IMR-90 (cell line): ENCODE measurements around the gene LSMEM2. TPM values are rescaled to one million over a fixed set of nuclear protein-coding genes. Genes with fewer than 3 reads are reported as not detected.

Experiments used
- ATAC-seq: fragments of 200-7000 bp; cut with Tn5 transposase; 2 replicates; pipeline ENCODE4 v1.9.1; 2020; ENCODE audit warnings: low read depth, mild to moderate bottlenecking, moderate library complexity
- BruUV-seq: library from RNA; stranded (reverse); fragments of 400-500 nt; replicated peaks from 2 replicates; lab custom pipeline; 2021; lab: Mats Ljungman, UMichigan
- CTCF ChIA-PET: fragments of 300-600 bp; formaldehyde crosslinking; extraction: SDS; loops from one replicate; lab custom pipeline; 2021; ENCODE audit warnings: antibody characterized with exemption; lab: Yijun Ruan, JAX
- POLR2A ChIA-PET: fragments of 300-600 bp; sonication (Branson Sonifier 250); formaldehyde crosslinking; loops from one replicate; lab custom pipeline; 2022; ENCODE audit warnings: antibody characterized with exemption; ENCODE audit not compliant: unreplicated experiment; lab: Charles Lee
- DNase-seq: peaks from one replicate; pipeline ENCODE4 v3.0.0; 2013
- H2AFZ ChIP-seq: replicated peaks from 2 replicates; pipeline ENCODE3; 2013; ENCODE audit warnings: low read length, mild to moderate bottlenecking; ENCODE audit not compliant: poor library complexity
- H2AK5ac ChIP-seq: 2 replicates; pipeline ENCODE4 v1.6.1; 2013; ENCODE audit warnings: low read depth, low read length, inconsistent platforms
- H2AK9ac ChIP-seq: replicated peaks from 2 replicates; pipeline ENCODE3; 2013; ENCODE audit warnings: mild to moderate bottlenecking, low read depth, low read length, moderate library complexity; ENCODE audit not compliant: poor library complexity
- H2BK120ac ChIP-seq: 2 replicates; pipeline ENCODE4 v1.6.1; 2013; ENCODE audit warnings: low read depth, low read length, inconsistent platforms
- H2BK15ac ChIP-seq: 3 replicates; pipeline ENCODE4 v1.6.1; 2013; ENCODE audit warnings: low read depth, low read length, inconsistent platforms
- H2BK20ac ChIP-seq: 2 replicates; pipeline ENCODE4 v1.6.1; 2013; ENCODE audit warnings: low read depth, mild to moderate bottlenecking, inconsistent platforms, low read length, moderate library complexity
- H2BK5ac ChIP-seq: 2 replicates; pipeline ENCODE4 v1.6.1; 2013; ENCODE audit warnings: mild to moderate bottlenecking, low read depth, low read length, inconsistent platforms; ENCODE audit not compliant: poor library complexity, severe bottlenecking
- H3K14ac ChIP-seq: replicated peaks from 2 replicates; pipeline ENCODE4 v1.6.1; 2013; ENCODE audit warnings: low read depth, low read length, inconsistent platforms
- H3K18ac ChIP-seq: 2 replicates; pipeline ENCODE4 v1.6.1; 2013; ENCODE audit warnings: low read depth, low read length, control low read depth
- H3K23ac ChIP-seq: 2 replicates; pipeline ENCODE4 v1.6.1; 2013; ENCODE audit warnings: low read depth, low read length, inconsistent platforms
- H3K27ac ChIP-seq: 2 replicates; pipeline ENCODE4 v1.5.1; 2013; ENCODE audit warnings: mild to moderate bottlenecking, control low read depth, low read length; ENCODE audit not compliant: insufficient read depth
- H3K27me3 ChIP-seq: 2 replicates; pipeline ENCODE4 v1.6.1; 2013; ENCODE audit warnings: low read length; ENCODE audit not compliant: control insufficient read depth, insufficient read depth
- H3K36me3 ChIP-seq: 2 replicates; pipeline ENCODE4 v1.6.1; 2013; ENCODE audit warnings: low read length, mixed read lengths; ENCODE audit not compliant: control insufficient read depth, insufficient read depth
- H3K4ac ChIP-seq: 2 replicates; pipeline ENCODE4 v1.6.1; 2013; ENCODE audit warnings: low read depth, low read length, inconsistent platforms
- H3K4me1 ChIP-seq: 2 replicates; pipeline ENCODE4 v1.6.1; 2013; ENCODE audit warnings: low read length, mixed read lengths; ENCODE audit not compliant: control insufficient read depth, insufficient read depth
- H3K4me2 ChIP-seq: 2 replicates; pipeline ENCODE4 v1.6.1; 2013; ENCODE audit warnings: low read depth, mild to moderate bottlenecking, control low read depth, low read length, moderate library complexity
- H3K4me3 ChIP-seq: 2 replicates; pipeline ENCODE4 v1.5.1; 2013; ENCODE audit warnings: low read depth, mild to moderate bottlenecking, control low read depth, low read length, moderate library complexity; ENCODE audit not compliant: insufficient read depth
- H3K56ac ChIP-seq: 2 replicates; pipeline ENCODE4 v1.6.1; 2013; ENCODE audit warnings: low read length, inconsistent platforms; ENCODE audit not compliant: insufficient read depth; ENCODE audit errors: extremely low read depth
- H3K79me1 ChIP-seq, 2 experiments: 2 replicates each; pipeline ENCODE4 v1.6.1; 2013; ENCODE audit warnings: low read length in 2 of 2, inconsistent platforms in 1 of 2, low read depth in 1 of 2
- H3K9ac ChIP-seq: 2 replicates; pipeline ENCODE4 v1.6.1; 2013; ENCODE audit warnings: low read depth, low read length, control low read depth
- H3K9me1 ChIP-seq: 2 replicates; pipeline ENCODE4 v1.6.1; 2013; ENCODE audit warnings: low read length, inconsistent platforms; ENCODE audit not compliant: insufficient read depth
- H3K9me3 ChIP-seq: 2 replicates; pipeline ENCODE4 v1.6.1; 2013; ENCODE audit warnings: low read length; ENCODE audit not compliant: control insufficient read depth, insufficient read depth
- H4K20me1 ChIP-seq: 2 replicates; pipeline ENCODE4 v1.6.1; 2013; ENCODE audit warnings: low read length, inconsistent platforms; ENCODE audit not compliant: insufficient read depth
- H4K5ac ChIP-seq: 2 replicates; pipeline ENCODE4 v1.6.1; 2013; ENCODE audit warnings: mild to moderate bottlenecking, low read depth, low read length, control low read depth
- H4K8ac ChIP-seq, 2 experiments: 2 replicates each; pipeline ENCODE4 v1.6.1; 2013; ENCODE audit warnings: low read depth in 2 of 2, low read length in 2 of 2, control low read depth in 1 of 2, inconsistent platforms in 1 of 2
- H4K91ac ChIP-seq: 2 replicates; pipeline ENCODE4 v1.6.1; 2013; ENCODE audit warnings: low read depth, low read length, inconsistent platforms; ENCODE audit not compliant: insufficient read depth
- BHLHE40 ChIP-seq: fragments of 150-350 bp; IDR thresholded peaks from 2 replicates; pipeline ENCODE4 v1.6.1; 2016; ENCODE audit warnings: mild to moderate bottlenecking, low read depth, low read length
- CHD1 ChIP-seq: IDR thresholded peaks from 2 replicates; pipeline ENCODE4 v1.6.1; 2012; ENCODE audit warnings: low read depth, low read length, improper control_type of control experiment
- CTCF ChIP-seq: conservative IDR thresholded peaks from 2 replicates; pipeline ENCODE4 v1.5.1; 2012; ENCODE audit warnings: mild to moderate bottlenecking, low read depth, low read length, improper control_type of control experiment
- POLR2A ChIP-seq: IDR thresholded peaks from 2 replicates; pipeline ENCODE4 v1.6.1; 2012; ENCODE audit warnings: mild to moderate bottlenecking, low read depth, low read length
- RAD21 ChIP-seq: IDR thresholded peaks from 2 replicates; pipeline ENCODE4 v1.6.1; 2012; ENCODE audit warnings: low read length, improper control_type of control experiment
- RCOR1 ChIP-seq: IDR thresholded peaks from 2 replicates; pipeline ENCODE4 v1.6.1; 2012; ENCODE audit warnings: mild to moderate bottlenecking, low read length, improper control_type of control experiment; ENCODE audit not compliant: insufficient replicate concordance
- RFX5 ChIP-seq: IDR thresholded peaks from 2 replicates; pipeline ENCODE4 v1.8.0; 2012; ENCODE audit warnings: low read depth, mild to moderate bottlenecking, low read length, moderate library complexity
- SMC3 ChIP-seq: fragments of 150-350 bp; IDR thresholded peaks from 2 replicates; pipeline ENCODE4 v1.6.1; 2016; ENCODE audit warnings: low read depth, mild to moderate bottlenecking, antibody characterized with exemption, low read length, moderate library complexity
- WGBS, 2 experiments: methylation state at CpG; one replicate each; pipeline versions ENCODE4 v1.1.5 to v1.1.7; 2013; ENCODE audit warnings: missing lambda C conversion rate in 2 of 2; ENCODE audit not compliant: insufficient read length in 1 of 2; ENCODE audit errors: extremely low coverage in 2 of 2; 5-methylcytosine and 5-hydroxymethylcytosine counted together
- dilution Hi-C: fragments of 300-500 bp; cut with HindIII; formaldehyde crosslinking; loops from one replicate; pipeline ENCODE4 v1.14.3; 2018; ENCODE audit warnings: low sequenced_read_pairs; ENCODE audit not compliant: unreplicated experiment
- in situ Hi-C: fragments of 300-500 bp; cut with MboI; formaldehyde crosslinking; loops from 3 replicates; pipeline ENCODE4 v1.14.3; 2019; ENCODE audit warnings: low sequenced_read_pairs, inconsistent platforms, mixed read lengths
- intact Hi-C: fragments of 100-400 bp; cut with micrococcal nuclease; formaldehyde crosslinking; loops from 2 replicates; pipeline ENCODE4 v1.10.0; 2022
- polyA plus RNA-seq, 3 experiments: library from polyadenylated mRNA; depleted of rRNA; stranded (reverse); fragments of >200 nt; gene quantifications; 2 replicates each; pipeline ENCODE4 v1.2.3, GENCODE V29; 2012; ENCODE audit warnings: low replicate concordance in 1 of 3
- total RNA-seq: library from RNA; depleted of rRNA; stranded (reverse); fragments of >200 nt; gene quantifications from 2 replicates; pipeline ENCODE4 v1.2.3, GENCODE V29; 2012

LSMEM2 gene
- total and polyA plus RNA-seq, 2 of the 4 experiments (the other 2 are of a cell fraction), result under 0.01 TPM; not detected in 1

GRCh38 chr3:50256978-50257890 is 21.7 kb upstream of the LSMEM2 start:
- no peak overlapping the region for H4K5ac ChIP-seq
- no peak overlapping the region for H3K23ac ChIP-seq
- peaks cover 24 to 73% of the 10 kb centered on the region in 2 experiments for H3K79me1 ChIP-seq
- peaks cover 19% of the 10 kb centered on the region for H3K4me1 ChIP-seq
- ChIA-PET POLR2A (no interaction called here), CTCF (interaction anchor here (0.6 to 2.1 kb wide), 4 partner anchors 8 to 30 kb away, joined by 4 to 6 read pairs (median 5); no protein-coding TSS in a partner anchor)
- dilution Hi-C loops, result no loop called here
- H3K27ac ChIP-seq, result no peak overlapping the region
- peaks cover 39% of the 10 kb centered on the region for H4K20me1 ChIP-seq
- H3K9ac ChIP-seq, result no peak overlapping the region
- H2BK20ac ChIP-seq, result no peak overlapping the region
- intact Hi-C loops, result no loop called here
- DNase-seq (no peak), ATAC-seq (no peak)
- H3K14ac ChIP-seq, result no peak overlapping the region
- H3K18ac ChIP-seq, result no peak overlapping the region
- no peak overlapping the region for H2BK15ac ChIP-seq
- H3K4me3 ChIP-seq, result no peak overlapping the region
- H3K9me1 ChIP-seq, result 0 out of 2 replicates have a peak, but pooled peaks cover 2% of the 10 kb centered on the region
- H3K4ac ChIP-seq, result no peak overlapping the region
- no peak overlapping the region for H3K56ac ChIP-seq
- no peak overlapping the region for H3K4me2 ChIP-seq
- no peak overlapping the region for H2AK9ac ChIP-seq
- H2BK120ac ChIP-seq, result no peak overlapping the region
- peak overlapping the region; percentile 34 for H2AFZ ChIP-seq
- no peak for TF ChIP-seq BHLHE40
- peak; percentile 56 for TF ChIP-seq CTCF
- no peak for TF ChIP-seq POLR2A
- TF ChIP-seq RFX5, result no peak
- TF ChIP-seq CHD1, result no peak
- TF ChIP-seq RCOR1, result no peak
- peak; percentile 55; the same call in 1 of the 2 replicates for TF ChIP-seq SMC3
- peak; percentile 57 for TF ChIP-seq RAD21
- H3K27me3 ChIP-seq, result no peaks in the 10 kb centered on the region
- no peak overlapping the region for H2AK5ac ChIP-seq
- peaks cover 51% of the 10 kb centered on the region for H3K36me3 ChIP-seq
- no peak overlapping the region for H2BK5ac ChIP-seq
- BruUV-seq, result no TSS peak
- in situ Hi-C loops, result no loop called here
- WGBS, 2 experiments, result 95% methylated on average over 12 of the region's 20 CpGs; no CpG with 5 or more reads in 1 of the 2 experiments
- H3K9me3 ChIP-seq, result no peaks in the 10 kb centered on the region
- H4K91ac ChIP-seq, result no peak overlapping the region
- no peak overlapping the region for H4K8ac ChIP-seq
